GM21526 (cell line): ENCODE results near the gene FREM1.

ENCODE experiments used
- ATAC-seq: cut with Tn5 transposase; IDR thresholded peaks from one replicate; pipeline ENCODE4 v1.9.1; 2021; ENCODE audit warnings: moderate library complexity; ENCODE audit not compliant: unreplicated experiment, low FRiP score

FREM1 gene

DNA sequence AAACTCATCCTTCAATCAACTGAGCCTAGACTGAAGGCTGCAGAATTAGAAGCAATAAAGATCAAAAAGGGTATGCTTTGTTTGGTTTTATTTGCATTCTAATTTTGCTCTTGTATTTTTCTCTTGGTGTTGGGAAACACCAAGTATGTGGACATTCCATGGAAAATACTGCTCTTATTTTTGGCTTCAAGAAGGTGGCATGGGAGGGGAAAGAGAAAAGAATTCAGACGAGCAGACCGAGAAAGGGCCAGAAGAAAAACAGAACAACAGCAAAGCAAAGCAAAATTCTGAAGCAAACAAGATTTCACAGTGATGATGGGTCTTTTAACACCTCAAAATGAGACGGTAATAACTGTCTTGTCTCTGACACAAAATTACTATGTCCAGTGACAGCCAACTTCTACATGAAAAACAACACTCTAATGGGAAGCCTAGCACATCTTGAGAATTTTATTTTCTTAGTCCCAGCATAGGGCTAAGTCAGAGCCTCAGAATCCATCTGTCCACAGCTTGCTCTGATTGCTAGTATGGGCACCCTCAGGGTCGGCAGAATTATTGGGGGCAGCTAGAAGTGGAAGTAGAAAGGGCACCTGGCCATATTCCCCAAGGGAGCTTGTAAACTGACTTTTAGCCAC lies 26.8 kb downstream of the FREM1 start:
- no peak for ATAC-seq

DNA sequence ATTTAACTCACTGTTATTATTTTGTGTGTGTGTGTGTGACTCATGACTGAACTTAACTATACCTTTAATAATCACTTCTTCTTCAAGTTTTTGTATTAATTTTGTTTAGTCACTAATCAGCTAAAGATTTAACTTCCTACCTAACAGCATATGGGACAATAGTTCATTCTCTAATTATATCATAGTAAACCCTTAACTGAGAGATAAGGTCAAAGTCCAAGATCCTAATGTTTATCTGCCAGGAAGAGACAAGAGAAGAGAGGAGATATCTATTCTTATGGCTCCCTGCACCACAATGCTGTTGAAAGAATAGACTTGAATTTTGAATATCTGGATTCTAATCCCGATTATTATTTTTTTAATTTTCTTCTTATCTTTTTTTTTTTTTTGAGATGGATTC lies 28.1 kb downstream of the FREM1 start:
- ATAC-seq = no peak

DNA sequence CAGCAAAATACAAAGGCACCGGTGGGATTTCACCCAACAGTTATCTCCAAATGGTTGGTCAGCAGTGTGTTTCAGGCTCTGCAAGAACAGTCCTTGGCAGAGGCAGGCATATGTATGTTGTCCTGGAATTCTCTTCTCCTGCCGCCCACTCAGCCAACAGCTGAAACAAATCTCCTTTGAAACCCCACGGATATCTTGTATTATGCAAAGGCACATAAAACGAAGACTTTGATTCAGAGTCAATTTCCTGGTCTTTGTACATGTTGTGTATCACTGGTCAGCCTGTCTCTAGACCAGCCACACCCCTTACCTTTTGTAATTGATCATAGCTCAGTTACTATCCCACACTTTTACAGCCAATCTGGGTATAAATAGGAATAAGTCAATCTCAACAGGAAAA lies 29.2 kb downstream of the FREM1 start:
- no peak for ATAC-seq

DNA sequence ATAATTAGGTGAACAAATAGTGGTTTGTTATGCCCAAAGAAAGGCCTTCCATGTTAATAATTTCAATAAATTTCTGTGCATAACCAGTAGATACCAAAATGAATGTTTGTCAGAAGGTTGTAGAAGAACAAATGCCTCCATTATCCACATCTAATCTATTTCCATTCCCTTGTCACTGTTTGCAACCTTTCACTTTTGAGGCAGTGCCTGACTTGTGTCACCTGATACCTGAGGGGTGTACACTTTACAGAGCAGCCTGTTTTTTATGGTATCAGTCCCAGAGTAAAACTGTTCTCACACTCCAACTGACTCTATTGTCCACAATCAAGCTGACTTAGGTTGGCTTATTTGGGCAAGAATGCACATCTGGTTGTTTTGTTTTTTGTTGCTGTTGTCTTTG lies 40.1 kb downstream of the FREM1 start:
- ATAC-seq = no peak

DNA sequence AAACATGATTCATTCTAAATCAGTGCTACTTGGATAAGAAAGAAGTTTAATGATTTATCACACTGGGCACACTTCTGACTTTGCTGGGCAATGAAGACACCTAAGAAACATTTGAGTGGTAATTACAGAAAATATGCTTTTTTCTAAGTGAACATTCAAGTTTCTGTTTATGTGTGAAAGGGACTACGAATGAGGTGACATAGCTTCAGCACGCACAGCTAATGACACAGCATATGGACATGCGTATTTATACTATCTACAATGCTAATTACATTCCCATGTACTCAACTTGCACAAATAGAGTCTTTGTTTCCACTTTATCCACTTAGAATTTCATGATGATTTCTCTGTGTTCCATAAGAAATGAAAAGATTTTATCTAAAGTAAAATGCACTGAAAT lies 40.6 kb downstream of the FREM1 start:
- ATAC-seq = no peak

DNA sequence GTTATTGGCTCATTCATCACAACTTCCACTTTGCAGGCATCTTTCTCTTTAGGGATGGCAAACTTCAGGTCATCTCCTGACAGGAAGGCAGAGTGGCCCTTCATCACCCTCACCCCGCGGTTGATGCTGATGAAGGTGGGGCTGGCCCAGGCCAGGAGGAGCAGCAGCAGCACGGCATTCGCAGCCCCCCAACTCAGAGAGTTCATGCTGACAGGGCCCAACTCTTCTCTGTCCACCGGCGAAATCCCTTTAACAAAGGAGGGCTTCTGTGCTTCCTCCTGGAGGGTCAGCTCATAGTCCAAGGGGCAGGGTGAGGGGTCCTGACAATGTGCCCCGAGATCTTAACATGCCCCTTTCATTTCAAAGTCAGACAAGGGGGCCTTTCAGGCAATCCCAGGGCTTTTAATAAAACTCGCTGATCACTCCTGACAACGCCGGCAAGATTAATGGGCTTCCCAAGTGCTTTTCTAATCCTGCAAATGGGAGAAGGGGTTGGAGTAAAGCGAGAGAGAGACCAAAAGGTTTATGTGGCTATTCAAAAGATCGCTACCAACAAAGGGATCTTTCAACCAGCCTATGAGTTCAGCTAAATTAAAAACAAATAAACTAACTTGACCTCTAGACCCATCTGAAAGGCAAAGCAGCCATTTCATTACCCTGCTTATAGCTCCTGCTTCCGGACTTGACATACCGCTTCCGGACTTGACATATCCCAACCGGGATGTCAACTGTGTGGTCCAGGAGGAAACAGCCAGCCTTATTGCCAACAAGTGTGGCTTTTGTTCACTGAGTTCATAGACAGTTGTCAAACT lies 41.2 kb downstream of the FREM1 start:
- ATAC-seq = no peak

DNA sequence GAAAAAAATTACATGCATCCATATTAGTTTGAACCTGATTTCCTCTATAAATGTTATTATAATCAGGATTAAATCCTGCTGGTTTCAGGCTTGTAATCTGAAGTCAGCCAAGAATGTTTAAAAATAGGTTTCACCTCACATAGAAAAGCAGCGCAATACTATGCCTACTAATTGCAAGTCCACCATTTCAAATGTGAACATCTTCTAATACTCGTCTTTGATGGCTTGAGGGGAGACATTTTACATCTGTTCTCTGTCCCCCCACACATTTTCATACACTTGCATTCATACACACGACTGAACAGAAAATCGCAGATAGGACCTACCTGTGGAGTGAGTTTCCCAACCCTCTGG lies 41.8 kb downstream of the FREM1 start:
- no peak for ATAC-seq

DNA sequence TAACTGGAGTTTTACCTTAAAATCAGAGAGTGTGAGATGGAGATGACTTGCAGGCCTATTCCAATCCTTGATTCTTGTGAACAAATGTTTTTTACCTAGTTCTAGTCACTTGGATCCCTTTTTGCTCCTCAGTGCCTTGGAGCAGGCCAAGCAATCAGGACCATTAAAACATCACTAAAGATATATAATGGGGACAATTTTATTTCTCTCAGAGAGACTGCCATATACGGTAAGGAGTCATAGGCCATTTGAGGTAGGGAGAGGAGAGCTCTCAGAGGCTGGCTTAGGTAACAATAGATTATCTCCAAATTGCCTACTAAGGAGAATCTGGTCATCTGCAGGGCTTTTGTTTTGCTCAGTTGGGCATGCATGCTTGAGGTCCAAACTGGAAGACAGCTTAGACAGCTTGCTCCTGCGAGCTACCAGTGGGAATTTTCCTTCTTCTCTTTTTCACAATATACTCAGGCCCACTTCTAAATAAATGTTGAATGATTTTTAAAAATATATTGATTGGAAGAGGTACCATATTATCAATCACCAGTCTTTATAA lies 44.0 kb downstream of the FREM1 start:
- ATAC-seq = no peak

DNA sequence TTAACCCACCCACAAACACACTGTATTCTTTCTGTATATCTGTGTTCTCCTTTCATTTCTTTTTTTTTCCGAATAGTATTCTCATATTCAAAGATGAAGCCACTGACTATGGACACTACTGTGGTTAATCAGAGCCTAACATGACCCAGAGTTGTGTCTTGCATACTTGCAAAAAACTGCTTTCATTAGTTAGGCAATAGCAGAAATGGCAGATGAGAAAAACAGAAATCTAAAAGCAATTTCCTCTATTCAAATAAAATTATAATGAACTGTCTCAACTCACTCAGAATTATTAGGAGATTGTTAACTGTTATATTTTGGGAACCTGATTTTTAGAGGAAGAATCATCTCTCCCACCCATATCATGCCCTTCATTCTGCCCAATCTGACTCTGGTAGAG lies 45.9 kb downstream of the FREM1 start:
- no peak for ATAC-seq

DNA sequence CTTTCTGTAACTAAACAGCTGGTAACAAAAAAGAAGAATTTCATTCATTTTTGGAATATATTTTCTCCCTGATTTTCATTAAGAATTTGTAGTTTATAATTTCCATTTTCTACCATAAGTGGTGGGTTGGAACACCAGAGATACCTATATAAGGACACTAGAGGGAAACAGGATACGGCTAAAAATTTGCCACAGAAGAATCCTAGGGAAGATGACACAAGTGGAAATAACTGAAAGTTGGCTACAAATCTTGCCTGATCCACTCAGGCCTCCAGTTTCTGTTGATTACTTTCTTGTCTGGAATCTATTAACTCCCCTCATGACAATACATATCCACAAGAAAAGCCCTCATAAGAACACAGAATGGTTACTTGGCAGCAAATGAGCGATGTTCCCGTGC lies 46.8 kb downstream of the FREM1 start:
- no peak for ATAC-seq

DNA sequence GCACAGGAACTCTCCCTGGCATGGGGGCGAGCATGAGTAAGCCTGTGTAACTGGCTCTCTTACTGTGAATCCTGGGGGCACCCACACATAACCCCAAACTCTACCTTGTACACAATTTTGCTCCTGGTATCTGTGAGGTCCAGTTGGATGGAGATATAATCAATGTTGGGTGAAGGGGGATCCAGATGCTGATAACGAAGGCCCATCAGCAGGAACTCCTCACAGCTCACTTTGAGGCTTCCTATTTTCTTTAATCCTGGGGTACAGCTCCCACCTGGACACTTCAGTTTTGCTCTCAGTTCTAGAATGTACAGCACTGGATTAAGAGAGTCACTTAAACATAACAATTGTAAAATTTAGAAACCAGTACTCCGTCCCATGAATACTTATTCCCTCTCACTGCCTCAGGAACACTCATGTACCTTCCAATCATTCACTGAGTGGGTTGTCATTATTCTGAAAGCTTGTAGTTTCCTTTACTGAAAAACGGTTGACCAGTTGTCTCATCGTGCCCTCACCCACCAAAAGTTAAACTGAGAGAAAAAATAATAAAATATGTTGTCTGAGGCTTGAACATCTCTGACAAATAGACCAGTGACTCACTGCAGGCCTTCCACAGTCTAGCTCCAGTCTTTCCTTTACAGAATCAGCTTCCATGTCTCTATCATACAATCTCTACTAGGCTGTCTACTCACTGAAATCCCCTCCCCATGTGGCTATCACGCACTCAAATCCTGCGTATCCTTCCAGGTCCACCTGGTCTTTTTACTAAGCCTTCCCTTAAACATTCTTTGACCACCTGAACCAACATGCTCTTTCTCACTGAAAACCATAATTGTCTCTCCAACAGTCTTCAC lies 52.6 kb downstream of the FREM1 start:
- ATAC-seq = no peak

DNA sequence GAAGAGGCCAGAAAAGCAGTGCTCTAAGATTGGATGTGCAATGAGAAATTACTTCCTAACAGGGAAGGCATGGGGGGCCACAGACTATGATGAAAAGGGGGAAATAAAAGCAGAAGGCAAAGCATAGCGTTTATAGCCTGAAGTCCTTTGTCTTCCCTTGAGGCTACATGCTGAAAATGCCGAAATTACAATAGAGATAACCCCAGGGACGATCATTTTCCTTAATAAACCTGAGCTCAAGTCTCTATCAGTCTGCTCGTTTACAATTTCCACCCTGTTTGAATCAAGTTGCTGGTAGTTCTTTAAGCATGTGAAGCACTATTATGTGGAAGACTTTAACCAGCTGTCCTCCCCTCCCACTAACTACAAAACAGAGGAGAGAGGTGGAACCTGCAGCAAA lies 60.4 kb downstream of the FREM1 start:
- no peak for ATAC-seq

DNA sequence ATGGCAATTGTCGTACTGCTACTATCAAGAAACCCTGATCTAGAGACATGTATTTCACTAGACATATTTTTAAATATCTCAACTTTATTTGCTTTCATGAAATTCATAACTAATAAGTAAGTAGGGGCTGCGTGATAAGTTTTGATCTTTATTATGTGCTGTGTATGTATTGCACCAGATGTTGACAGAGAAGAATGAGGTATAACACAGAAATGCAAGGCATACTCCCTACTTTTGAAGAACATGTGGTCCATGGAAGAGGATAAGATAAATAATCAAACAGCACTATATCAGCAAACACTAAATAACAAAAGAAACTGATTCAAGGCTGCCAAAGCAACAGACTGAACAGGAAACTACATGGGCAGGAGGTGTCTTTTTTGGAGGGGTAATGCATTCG lies 60.9 kb downstream of the FREM1 start:
- no peak for ATAC-seq

DNA sequence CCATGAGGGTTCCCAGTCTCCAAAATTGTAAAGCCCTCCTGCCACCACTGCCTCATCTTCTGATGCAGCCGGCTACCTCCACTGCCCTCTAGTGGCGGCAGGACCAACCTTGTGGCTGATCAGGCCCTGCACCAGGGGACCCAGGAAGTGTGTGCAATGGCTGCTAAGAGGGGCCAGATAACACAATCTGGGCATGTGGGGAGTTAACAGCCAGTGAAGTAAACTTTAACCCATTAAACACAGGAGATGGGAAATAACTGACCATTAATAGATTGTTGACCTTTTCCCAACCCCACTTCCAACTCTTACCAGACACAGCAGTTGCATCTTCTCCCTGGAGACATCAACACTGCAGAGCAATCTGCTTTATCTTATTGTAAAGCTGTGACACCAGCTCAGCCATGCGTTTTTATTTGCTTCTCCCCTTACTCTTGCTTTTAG lies 63.3 kb downstream of the FREM1 start:
- ATAC-seq = peak; percentile 99

DNA sequence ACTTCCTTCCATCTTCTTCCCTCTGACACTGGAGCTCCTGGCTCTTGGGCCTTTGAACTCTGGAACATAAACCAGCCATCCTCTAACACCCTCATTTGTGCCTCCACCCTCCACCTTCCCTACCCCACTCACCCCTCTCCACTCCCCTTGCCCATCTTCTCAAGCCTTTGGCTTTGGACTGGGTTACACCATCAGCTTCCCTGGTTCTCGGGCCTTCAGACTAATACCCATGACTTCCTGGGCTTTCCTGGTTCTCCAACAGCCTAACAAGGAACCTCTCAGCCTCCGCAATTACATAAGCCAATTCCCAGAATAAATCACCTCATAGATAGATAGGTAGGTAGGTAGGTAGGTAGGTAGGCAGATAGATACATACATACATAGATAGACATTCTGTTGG lies 67.1 kb downstream of the FREM1 start:
- no peak for ATAC-seq

DNA sequence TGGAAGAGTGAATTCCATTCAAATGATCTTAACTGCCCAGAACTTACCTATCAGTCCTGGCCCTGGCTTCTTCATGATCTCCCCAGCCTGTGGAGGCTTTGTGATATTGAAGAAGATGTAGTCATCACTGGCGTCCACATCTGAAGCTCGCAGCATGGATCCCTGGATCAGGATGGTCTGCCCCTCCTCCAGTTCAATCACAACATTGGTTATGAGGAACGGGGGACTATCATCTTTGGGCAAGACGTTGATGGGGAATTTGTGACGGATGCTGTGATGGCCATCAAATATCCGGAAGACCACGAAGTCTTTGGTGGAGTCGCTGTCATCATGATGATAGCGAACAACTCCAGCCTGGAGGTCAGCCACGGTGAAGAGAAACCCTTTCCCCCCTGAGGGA lies 68.0 kb downstream of the FREM1 start:
- ATAC-seq = no peak

DNA sequence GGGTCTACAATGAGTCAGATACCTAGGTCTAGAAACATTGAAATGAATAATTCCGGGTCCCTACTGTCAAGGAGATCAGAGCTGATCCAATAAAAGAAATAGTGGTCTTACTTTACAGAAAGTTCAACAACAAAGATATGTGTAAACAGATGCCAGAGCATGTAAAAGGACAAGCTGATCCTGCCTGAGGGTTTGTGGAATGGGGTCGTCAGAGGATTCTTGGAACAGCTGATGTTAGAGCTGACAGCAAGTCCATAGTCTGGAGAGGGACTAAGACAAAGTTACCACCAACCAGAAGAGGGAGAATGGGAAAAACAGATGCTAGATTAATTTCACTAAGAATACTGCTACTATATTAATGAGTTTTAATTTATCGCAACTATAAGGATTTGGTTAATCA lies 71.5 kb downstream of the FREM1 start:
- ATAC-seq = no peak

DNA sequence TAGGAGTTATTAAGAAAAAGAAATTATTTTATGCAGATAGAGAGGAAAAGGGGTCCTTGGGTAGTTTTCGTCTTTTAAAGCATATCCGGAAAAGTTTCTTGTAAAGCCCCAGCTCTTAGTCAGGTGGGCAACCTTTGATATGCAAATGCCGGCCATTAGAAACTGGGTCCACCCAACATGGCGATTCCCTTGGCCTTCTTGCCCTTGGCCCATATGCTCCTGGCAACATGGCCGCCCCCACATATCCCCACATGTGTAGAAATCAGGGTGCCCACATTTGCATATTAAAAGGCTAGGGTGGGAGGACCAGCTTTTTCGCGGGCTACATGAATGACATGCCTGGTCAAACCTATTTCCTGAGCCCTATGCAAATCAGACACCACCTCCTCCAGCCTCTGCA lies 73.3 kb downstream of the FREM1 start:
- no peak for ATAC-seq

DNA sequence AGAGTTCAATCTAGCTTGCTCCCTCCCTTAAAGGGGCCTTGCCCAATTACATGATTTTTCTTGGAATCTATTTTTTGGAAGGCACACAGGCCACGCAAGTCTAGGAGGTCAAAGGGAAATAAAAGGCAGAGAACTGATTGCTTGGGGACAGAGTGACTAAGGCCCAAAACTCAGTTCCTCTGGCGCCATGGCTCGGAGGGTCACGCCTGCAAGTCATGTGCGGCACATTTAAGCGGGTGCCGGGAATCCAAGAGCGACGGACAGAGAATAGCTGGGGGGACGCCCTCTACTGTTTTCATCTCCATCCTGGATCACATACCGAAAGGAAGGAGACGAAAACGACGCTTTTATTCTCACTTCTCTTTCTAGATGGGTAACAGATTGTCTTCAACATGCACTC lies 78.6 kb downstream of the FREM1 start:
- ATAC-seq = no peak

DNA sequence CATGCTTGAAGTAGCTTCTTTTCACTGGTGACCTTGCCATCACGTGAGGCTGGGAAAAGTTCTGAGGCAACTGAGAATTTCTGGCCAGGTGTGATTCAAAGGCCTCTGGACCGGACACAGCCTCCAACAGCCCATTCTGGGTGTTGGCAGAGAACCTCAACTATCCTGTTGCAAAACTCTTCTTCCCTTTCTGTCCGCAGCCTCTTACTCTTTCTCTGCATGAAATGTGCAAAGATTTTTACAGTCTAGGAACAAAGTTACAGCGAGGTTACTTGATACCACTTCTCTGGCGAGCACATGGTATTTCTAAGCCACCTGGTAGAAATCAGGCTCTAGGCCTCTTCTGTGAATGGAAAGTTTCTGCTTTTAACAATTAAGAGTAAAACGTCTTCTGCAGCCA lies 79.2 kb downstream of the FREM1 start:
- ATAC-seq = no peak

DNA sequence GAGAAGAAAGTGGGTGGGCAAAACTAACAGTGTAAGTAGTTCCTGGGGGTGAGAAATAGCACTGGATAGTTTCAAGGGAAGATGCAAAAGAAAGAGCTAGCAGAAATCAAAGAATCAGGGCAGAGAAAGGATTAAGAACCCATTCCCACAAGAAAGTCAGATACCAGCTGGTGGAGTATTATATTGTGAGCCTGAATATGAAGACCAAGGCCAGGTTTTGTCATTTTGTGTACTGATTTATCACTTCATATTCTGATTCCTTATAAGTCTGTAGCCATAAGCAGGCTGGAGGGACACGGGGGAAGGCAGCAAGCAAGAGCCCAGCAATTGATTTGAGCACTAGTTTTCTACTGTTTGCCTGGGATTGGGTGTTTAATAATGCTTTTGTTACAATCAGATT lies 80.2 kb downstream of the FREM1 start:
- no peak for ATAC-seq
